ENCODE measurements around the gene ANTXRL. TPM values are rescaled to one million over a fixed set of nuclear protein-coding genes. Genes with fewer than 3 reads are reported as not detected.
A peak's percentile ranks its signal among the peaks of the same experiment; 100 is the strongest.
"Not testable (repeated sequence)": the region's sequence is repeated elsewhere in the genome, so short reads cannot be mapped to it uniquely, and the experiment has no call there.

Gene ANTXRL
- total RNA-seq, 1 donor from 2014 or later: not detected

- TF ChIP-seq CTCF (IDR thresholded peaks at IDR 0.05): no peak
Measured at GRCh38 chr10:46272863-46273415, 13.9 kb upstream of the ANTXRL start.

GRCh38 chr10:46273506-46274477 lies 13.0 kb upstream of the ANTXRL start:
- Histone ChIP-seq H3K36me3 (no peaks in the 10 kb centered on the region), H3K9me3 (no peaks in the 10 kb centered on the region), H3K27ac (no peak overlapping the region), H3K4me1 (no peaks in the 10 kb centered on the region), H3K27me3 (ENCODE audit: low read depth) (no peaks in the 10 kb centered on the region), H3K4me3 (no peak overlapping the region)
- no peak for DNase-seq
- no peak for TF ChIP-seq CTCF (IDR thresholded peaks at IDR 0.05)
- intact Hi-C loops (cut with DNase I): no loop called here
- no peak for ATAC-seq

More at GRCh38 chr10:46272863-46273415, 13.9 kb upstream of the ANTXRL start:
- DNase-seq: no peak
- no peak for ATAC-seq
- Histone ChIP-seq H3K27me3 (ENCODE audit: low read depth) (no peaks in the 10 kb centered on the region), H3K4me1 (no peaks in the 10 kb centered on the region), H3K4me3 (no peak overlapping the region), H3K27ac (no peak overlapping the region), H3K9me3 (no peaks in the 10 kb centered on the region), H3K36me3 (no peaks in the 10 kb centered on the region)
- intact Hi-C loops (cut with DNase I): no loop called here

GRCh38 chr10:46277840-46278239 lies 9.0 kb upstream of the ANTXRL start:
- TF ChIP-seq CTCF (IDR thresholded peaks at IDR 0.05): no peak
- Histone ChIP-seq H3K9me3 (no peaks in the 10 kb centered on the region), H3K27me3 (ENCODE audit: low read depth) (no peaks in the 10 kb centered on the region), H3K36me3 (no peaks in the 10 kb centered on the region), H3K4me3 (no peak overlapping the region), H3K4me1 (no peaks in the 10 kb centered on the region), H3K27ac (no peak overlapping the region)
- DNase-seq (no peak), ATAC-seq (no peak)
- intact Hi-C loops (cut with DNase I): no loop called here

GRCh38 chr10:46282421-46282831 lies 4.4 kb upstream of the ANTXRL start:
- peak; percentile 11 to 28 for ATAC-seq
- Histone ChIP-seq H3K4me3 (peak overlapping the region; percentile 57), H3K4me1 (peaks cover 12% of the 10 kb centered on the region)
- H3K27ac ChIP-seq; H3K27me3 ChIP-seq (ENCODE audit: low read depth); H3K36me3 ChIP-seq; H3K9me3 ChIP-seq; intact Hi-C loops (cut with DNase I); DNase-seq: not testable (repeated sequence)

- Histone ChIP-seq H3K4me3 (peak overlapping the region; percentile 57), H3K9me3 (no peaks in the 10 kb centered on the region), H3K4me1 (peaks cover 12% of the 10 kb centered on the region), H3K27me3 (ENCODE audit: low read depth) (no peaks in the 10 kb centered on the region), H3K27ac (no peak overlapping the region), H3K36me3 (no peaks in the 10 kb centered on the region)
- peak; percentile 92 to 94 for ATAC-seq
- intact Hi-C loops (cut with DNase I): no loop called here
- peak; percentile 88 for DNase-seq
- no peak for TF ChIP-seq CTCF (IDR thresholded peaks at IDR 0.05)
Measured at GRCh38 chr10:46282842-46283574, 3.8 kb upstream of the ANTXRL start.
